NCI-H128 (cell line): ENCODE data around the gene MTG2.
A peak's percentile ranks its signal among the peaks of the same experiment; 100 is the strongest.

Experiments
- DNase-seq: peaks from one replicate; lab custom pipeline; 2025; ENCODE audit not compliant: unreplicated experiment; lab: John Stamatoyannopoulos, UW

The MTG2 gene

DNA sequence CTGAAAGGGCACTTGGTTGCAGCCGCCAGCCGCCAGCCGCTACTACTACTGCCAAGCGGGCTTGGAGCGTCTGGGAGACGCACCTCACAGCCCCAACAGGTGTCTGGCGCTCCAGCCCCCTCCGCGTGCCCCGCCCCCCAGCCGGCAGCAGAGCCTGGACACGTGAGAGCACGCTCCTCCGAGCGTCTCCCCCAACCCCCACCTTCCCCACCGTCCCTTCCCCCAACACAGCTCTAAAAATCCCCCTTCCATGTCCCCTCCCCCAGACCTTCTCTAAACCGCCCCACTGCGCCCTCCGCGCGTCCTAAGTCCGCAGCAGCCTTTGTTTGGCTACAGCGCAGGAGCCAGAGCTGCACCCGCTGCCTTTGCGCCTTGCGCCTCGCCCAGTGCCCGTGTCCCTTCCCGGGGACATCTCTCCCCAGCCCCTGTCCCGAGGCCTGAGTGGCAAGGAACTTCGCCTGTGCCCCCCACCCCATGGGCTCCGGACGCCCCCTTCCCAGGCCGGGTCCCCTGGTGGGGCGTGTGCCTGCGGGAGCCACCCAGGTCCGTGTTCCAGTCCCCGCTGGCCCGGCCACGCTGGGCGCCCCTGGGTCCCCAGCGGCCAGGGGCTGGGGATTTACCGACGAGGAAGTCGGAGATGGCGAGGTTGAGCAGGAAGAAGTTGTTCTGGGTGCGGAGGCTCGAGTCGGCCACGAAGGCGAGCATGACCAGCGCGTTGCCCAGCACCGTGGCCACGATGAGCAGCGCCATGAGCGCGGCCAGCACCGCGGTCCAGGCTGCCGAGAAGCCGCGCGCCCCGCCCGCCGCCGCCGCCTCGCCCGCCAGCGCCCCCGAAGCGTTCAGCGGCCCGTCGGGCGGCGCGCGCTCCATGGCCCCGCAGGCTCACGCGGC lies 36.5 kb downstream of the MTG2 start:
- DNase-seq: peak; percentile 15

DNA sequence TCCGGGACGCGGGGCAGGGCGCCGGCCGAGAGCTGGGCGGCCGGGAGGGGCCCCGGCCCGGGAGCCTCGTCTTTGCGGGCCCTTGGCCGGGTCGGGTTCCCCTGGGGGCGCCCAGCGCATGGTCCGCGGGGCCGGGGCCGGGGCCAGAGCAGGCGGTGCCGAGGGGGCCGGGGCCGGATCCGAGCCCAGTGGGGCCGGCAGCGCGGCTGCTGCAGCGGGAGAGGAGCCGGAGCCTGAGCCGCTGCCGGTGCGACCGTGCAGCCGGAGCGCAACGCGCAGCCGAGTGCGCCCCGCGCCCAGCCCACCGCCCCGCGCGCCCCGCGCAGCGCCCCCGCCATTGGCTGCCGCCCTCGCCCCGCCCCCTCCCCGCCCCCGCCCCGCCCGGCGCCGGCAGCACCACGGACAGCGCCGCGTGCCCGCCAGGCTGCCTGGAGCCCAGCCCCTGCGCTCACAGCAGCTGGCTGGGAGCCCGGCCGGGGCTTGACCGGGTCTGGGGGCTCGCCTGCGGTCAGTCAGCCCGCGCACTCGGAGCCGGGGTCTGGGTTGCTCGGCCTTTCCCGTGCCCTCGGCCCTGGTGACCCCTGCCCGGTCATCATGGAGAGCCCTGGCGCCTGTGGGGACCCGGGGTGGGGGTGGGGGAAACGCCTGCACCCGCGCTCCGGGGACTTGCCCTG lies 37.3 kb downstream of the MTG2 start, which contains the start of gene HRH3:
Gene HRH3 (minus strand): TSS at position 287 of the 674 bp plus-strand sequence. CDS start 308 bp downstream, outside the sequence.
- peak; percentile 12 for DNase-seq

DNA sequence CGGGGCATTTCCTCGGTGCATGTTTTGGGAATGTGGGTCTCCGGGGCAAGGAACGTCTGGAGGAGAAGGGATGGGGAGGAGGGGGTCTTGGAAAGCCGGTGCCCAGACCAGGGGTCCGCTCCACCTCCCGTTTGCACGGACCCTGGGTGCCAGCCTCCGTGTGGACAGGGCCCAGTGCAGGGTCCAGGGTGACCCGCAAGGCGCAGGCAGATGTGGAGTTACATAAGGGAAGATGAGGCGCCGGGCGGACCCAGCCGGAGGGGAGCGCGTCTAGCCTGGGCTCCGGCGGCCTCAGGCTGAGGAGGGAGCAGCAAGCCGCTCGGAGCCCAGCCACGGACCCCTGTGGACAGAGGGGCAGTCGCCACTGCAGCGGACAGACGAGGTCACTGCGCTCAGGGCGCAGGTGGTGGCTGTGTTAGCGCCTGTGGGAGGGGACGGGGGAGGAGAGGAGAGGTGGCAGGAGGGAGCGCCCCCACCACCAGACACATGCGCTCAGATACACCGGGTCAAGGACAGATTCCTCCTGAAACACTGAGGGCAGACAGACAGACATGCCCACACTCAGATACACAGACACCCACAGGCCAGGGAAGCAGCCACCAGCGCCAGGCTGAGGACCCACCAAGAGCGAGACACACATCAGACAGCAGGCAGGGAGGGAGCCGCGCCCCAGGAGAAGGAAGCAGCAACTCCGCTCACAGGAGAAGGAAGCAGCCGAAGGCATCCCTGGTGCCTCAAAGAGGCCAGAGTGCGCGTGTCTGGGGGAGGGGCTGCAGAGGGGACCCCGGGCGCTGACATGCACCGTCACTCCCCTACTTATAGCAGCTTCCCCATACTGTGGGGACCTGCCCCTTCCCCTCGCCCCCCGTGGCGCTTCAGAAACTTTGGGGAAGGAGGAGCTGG lies 38.1 kb downstream of the MTG2 start:
- no peak for DNase-seq

- DNase-seq: no peak
These were observed 39.5 kb downstream of the MTG2 start for GRCh38 chr20:62222266-62222850.

DNA sequence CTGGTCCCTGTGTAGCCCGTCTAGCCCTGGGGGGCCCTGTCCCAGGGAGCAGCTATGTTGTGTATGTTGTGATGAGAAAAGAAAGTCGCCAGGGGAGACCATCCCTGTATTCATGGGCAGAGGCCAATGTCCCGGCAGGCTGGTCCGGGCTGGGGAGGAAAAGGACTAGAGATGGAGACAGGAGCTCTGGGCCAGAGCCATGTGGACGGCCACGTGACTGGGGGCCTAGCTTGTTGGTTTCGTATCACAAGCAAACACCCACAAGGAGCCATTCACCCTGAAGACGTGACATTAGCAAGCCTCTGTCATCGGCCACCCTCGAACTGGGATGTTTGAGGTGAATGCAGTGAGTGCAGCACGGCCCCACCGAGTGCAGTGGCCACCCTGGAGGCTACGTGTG lies 40.1 kb downstream of the MTG2 start:
- DNase-seq: no peak

GRCh38 chr20:62223571-62223970 lies 40.7 kb downstream of the MTG2 start:
- no peak for DNase-seq

DNA sequence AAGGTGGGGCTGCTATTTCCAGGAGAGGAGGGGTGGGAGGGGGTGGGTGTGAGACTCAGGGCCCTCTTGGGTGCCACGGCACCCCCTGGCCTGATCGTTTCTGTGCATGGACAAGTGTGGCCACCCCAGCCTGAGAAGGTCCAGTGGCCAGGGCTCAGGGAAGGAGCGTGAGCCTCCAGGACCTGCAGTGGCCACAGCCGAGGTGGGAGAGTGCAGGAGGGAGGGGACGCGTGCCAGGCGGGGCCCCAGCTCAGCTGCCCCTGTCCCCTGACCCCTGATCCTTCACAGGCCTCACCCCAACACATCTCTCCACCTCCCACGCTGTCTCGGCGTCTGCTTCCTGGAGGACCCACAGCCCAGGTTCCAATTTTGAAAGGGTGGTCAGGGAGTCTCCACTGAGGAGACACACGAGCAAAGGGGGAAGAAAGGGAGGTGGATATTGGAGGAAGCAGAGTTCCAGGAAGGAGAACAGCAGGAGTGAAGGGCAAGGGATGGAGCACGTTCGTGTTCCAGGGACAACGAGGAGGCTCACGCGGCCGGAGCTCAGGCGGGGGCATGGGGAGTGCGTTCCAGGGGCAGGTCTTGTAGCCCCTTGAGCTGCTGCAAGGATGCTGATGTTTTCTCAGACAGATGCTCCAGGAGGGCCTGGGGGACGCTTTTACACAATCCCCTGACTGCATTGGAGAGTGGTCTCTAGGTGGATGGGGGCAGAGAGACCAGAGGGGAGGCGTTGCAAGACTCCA lies 41.5 kb downstream of the MTG2 start:
- DNase-seq: no peak

DNA sequence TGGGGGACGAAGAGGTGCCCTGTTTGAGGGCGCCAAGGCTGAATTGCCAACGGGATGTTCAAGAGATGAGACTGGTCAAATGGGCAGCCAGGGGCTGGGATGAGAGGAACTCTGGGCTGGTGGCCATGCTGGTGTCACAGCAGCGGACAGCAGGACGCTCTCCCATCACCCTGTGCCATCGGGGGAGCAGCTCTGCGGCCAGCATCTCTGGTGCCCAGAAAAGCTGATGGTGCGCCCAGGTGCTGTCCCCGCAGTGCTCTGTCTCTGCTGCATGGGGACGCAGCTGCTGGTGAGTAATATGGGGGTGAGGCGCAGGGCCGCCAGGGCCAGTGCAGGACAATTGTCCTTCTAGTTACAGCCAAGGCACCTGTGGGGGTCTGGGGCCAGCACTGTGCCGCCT lies 42.2 kb downstream of the MTG2 start:
- no peak for DNase-seq

DNA sequence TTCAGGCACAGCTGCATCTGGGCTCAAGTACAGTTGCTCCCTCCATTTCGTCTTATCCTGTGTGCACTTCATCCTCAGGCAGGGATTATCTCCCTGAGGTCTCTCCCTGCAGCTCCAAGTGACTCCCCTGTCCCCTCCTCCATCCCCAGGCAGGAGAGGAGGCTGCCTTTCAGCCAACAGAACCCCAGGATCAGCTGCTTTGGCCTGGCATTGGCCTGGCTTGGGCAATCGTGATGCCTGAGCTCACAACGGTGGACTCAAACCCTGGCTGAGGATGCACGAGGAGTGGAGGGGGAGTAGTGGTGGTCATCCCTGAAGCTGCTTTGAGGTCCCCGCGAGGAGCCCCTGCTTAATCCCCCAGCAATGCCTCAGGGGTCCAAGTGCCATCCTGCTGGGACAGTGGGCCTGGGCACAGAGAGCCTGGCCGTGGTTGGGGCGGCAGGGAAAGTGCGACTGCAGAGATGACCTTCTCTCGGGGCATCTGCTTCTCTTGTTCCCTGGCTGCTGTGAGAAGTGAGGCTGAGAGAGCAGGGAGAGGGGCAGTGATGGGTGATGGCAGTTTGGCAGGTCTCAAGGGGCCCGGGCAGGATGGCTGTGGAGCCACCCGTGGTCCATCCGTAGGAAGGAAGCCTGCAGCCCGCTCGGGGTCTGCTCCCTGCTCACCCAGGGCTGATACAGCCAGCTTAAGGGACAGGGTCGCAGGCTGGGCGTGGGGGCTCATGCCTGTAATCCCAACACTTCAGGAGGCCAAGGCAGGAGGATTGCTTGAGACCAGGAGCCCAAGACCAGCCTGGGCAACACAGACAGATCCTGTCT lies 43.2 kb downstream of the MTG2 start:
- no peak for DNase-seq

DNA sequence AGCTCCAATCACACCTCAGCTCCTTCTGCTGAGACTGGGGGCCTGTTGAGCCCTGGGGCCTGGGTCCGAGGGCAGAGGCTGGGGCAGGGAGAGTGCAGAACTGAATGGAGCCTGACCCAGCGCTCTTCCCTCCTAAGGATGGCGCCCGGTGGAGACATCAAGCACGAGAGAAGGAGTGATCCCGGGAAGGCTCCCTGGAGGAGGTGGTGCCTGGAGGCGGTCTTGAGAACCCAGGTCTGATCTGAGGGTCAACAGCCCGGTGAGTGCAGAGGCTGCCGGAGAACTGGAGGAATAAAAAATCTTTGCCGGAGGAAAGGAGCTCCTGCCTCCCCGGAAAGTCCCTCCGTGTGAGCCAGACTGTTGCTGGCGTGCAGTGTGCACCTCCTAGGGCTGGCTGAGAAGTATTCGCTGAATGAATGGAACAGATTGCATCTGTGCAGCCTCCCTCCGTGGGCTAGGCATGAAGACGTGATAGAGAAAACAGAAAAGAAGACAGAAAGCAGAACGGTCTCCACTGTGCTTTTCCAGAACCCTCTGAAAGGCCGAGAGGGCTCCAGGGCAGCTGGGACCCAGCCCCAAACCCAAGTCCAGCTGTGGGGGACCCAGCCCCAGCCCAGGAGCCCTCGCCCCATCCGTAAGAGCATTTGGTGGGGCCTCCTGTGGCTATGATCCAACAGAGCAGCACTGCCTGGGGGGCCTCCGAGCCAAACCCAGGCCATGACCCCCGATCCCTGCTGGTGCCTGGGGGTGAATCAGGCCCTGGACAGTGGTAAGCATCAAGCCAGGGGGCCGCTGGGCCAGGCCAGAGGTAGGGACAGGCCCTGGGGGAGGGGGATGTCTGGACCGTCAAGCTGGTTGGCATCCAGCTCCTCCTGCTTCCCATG lies 44.1 kb downstream of the MTG2 start:
- DNase-seq: no peak

- DNase-seq: no peak
These were observed 44.8 kb downstream of the MTG2 start for GRCh38 chr20:62227591-62227976.

GRCh38 chr20:62227977-62228958 lies 45.4 kb downstream of the MTG2 start:
- DNase-seq: no peak

DNA sequence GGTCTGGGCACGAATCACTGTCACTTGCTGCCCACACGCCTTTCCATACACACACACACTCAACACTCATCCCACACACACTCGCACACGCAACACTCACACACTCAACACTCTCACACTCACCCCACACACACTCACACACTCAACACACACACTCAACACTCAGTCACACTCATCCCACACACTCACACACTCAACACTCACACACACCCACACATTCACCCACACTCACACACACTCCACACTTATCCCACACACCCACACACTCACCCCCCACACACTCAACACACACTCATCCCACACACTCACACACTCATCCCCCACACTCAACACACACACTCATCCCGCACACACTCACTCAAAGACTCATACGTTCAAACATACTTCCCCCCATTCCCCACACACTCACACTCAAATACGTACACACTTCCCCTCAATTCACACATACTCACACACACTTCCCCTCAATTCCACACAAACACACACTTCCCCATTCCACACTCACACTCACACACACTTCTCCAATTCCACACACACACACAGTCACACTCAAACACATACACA lies 46.2 kb downstream of the MTG2 start:
- no peak for DNase-seq

GRCh38 chr20:62229667-62230066 lies 46.8 kb downstream of the MTG2 start:
- DNase-seq: no peak

- DNase-seq: no peak
These were observed 47.4 kb downstream of the MTG2 start for GRCh38 chr20:62230276-62230675.

GRCh38 chr20:62230696-62231095 lies 47.9 kb downstream of the MTG2 start:
- no peak for DNase-seq

DNA sequence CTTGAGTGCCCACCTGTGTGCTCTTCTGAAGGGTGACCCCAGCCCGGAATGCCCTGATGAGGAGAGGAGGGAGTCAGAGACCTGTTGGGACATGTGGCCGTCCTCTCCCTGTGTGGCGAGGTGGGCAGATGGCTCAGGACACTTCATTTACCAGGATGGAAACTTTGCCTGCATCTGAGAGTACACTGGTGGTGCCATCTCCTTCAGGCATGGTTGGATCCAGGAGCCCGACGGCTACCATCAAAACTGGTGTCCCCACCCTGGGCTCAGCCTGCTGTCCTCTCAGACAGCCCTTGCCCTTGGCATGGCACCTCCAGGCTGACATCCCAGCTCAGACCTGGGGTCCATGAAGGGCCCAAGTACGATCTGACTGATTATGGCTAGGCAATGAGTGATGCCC lies 48.5 kb downstream of the MTG2 start:
- no peak for DNase-seq
